ENCODE results near the gene ATOH7.

GRCh38 chr10:68253346-68253745 is 21.4 kb upstream of the ATOH7 start:
- no peak for TF ChIP-seq CTCF (conservative IDR thresholded peaks at IDR 0.05; ENCODE audit: low read length)
- TF ChIP-seq EZH2phosphoT487 (IDR thresholded peaks at IDR 0.05; ENCODE audit: borderline replicate concordance, low read depth, low read length): no peak
